ENCODE measurements around the gene ADGRE2. TPM values are rescaled to one million over a fixed set of nuclear protein-coding genes. Genes with fewer than 3 reads are reported as not detected.

Gene ADGRE2
- total RNA-seq, 1 experiment from 2014 or later: 1.2 TPM

- H2AK5ac ChIP-seq (ENCODE audit: insufficient read length, low read length): no peak overlapping the region
- no peak overlapping the region for H3K18ac ChIP-seq (ENCODE audit: insufficient read length, low read depth, low read length)
- WGBS (ENCODE audit: extremely low coverage, insufficient read length, low lambda C conversion rate): no CpG with 5 or more reads among the region's 1 CpG
- no peaks in the 10 kb centered on the region for H3K4me1 Mint-ChIP-seq
- H3K9me3 Mint-ChIP-seq: peaks cover 61 to 86% of the 10 kb centered on the region in 2 experiments
- no peak overlapping the region for H3K27ac Mint-ChIP-seq
- H3K79me1 ChIP-seq (ENCODE audit: insufficient read depth, low read depth, low read length, poor library complexity, severe bottlenecking): no peaks in the 10 kb centered on the region
- H3K36me3 Mint-ChIP-seq (ENCODE audit: insufficient read depth in 1 of 3, low read depth in 3 of 3): peaks cover 4 to 9% (median 5%) of the 10 kb centered on the region in 3 experiments; a peak in 5 of 7 replicates
- H2BK120ac ChIP-seq (ENCODE audit: low read depth, low read length, poor library complexity, severe bottlenecking): no peak overlapping the region
- no peak overlapping the region for H2BK20ac ChIP-seq (ENCODE audit: low read depth, low read length, poor library complexity, severe bottlenecking)
- no peak overlapping the region for H2AFZ ChIP-seq (ENCODE audit: low read length)
- no peak overlapping the region for H4K91ac ChIP-seq (ENCODE audit: insufficient read length, low read depth, low read length)
- no peak overlapping the region for H4K8ac ChIP-seq (replicated peaks; ENCODE audit: insufficient read length, low read depth, low read length)
- no peak overlapping the region for H2BK5ac ChIP-seq (ENCODE audit: insufficient read length, low read length)
- no peak overlapping the region for H3K23ac ChIP-seq (ENCODE audit: insufficient read length, low read depth, low read length)
- no peak overlapping the region for H3T11ph ChIP-seq (ENCODE audit: low read length)
- H3K27me3 Mint-ChIP-seq (ENCODE audit: low read depth): peaks cover 3% of the 10 kb centered on the region; the same call in 1 of the 2 replicates
- no peaks in the 10 kb centered on the region for H3K4me1 ChIP-seq (ENCODE audit: insufficient read depth, low read length)
- peaks cover 9% of the 10 kb centered on the region for H3K9me3 ChIP-seq (ENCODE audit: control insufficient read depth, low read depth, low read length)
- no peak overlapping the region for H2BK15ac ChIP-seq (ENCODE audit: low read depth, low read length)
- no peak overlapping the region for H3K4me3 Mint-ChIP-seq
- H3K27ac ChIP-seq (ENCODE audit: insufficient read length, low read depth, low read length): no peak overlapping the region
- no peak overlapping the region for H3K4ac ChIP-seq (ENCODE audit: low read depth, low read length)
- no peak overlapping the region for H3K14ac ChIP-seq (ENCODE audit: insufficient read depth, low read length)
- no peaks in the 10 kb centered on the region for H3K23me2 ChIP-seq (ENCODE audit: insufficient read length, low read depth, low read length, poor library complexity, severe bottlenecking)
- no peak overlapping the region for H2BK12ac ChIP-seq (ENCODE audit: insufficient read length, low read depth, low read length)
- DNase-seq: no peak
- H3K9ac ChIP-seq (ENCODE audit: extremely low read depth, insufficient read length, low read length): no peak overlapping the region
- H3K27me3 ChIP-seq (ENCODE audit: insufficient read depth, low read length): no peaks in the 10 kb centered on the region
- no peaks in the 10 kb centered on the region for H3K79me2 ChIP-seq (ENCODE audit: insufficient read depth, low read length)
- H4K20me1 ChIP-seq (ENCODE audit: control insufficient read depth, insufficient read depth, insufficient read length): no peaks in the 10 kb centered on the region
- TF ChIP-seq CTCF (conservative IDR thresholded peaks at IDR 0.05): no peak
- no peak overlapping the region for H4K5ac ChIP-seq (ENCODE audit: insufficient read length, low read depth, low read length)
- H3K4me2 ChIP-seq (ENCODE audit: insufficient read depth, insufficient read length, low read length): no peak overlapping the region
- no peak overlapping the region for H3K56ac ChIP-seq (ENCODE audit: insufficient read length, low read depth, low read length)
These were observed 44.8 kb downstream of the ADGRE2 start for GRCh38 chr19:14733574-14733973.
